NCI-H1048 (cell line): ENCODE measurements around the gene CRHR1.

Experiments
- DNase-seq: peaks from one replicate; lab custom pipeline; 2025; lab: John Stamatoyannopoulos, UW

The CRHR1 gene

DNA sequence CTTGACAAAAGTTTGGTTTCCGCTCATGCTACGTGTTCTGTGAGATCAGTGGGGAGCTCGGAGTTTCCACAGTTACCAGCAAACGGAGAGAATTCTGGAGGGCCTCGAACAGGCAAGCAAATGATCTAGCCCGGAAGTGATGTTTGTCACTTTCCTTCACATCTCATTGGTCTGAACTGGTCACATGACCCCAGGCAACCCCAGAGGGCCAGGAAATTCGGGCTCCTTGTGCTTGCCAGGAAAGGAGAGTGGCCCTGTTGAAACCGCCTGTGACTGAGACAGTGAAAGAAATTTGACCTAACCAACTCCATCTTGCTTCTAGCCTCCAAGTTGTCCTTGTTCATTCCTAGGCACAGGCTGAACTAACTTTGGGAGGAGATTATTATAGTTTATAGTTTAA lies 83.6 kb downstream of the CRHR1 start:
- DNase-seq = no peak

DNA sequence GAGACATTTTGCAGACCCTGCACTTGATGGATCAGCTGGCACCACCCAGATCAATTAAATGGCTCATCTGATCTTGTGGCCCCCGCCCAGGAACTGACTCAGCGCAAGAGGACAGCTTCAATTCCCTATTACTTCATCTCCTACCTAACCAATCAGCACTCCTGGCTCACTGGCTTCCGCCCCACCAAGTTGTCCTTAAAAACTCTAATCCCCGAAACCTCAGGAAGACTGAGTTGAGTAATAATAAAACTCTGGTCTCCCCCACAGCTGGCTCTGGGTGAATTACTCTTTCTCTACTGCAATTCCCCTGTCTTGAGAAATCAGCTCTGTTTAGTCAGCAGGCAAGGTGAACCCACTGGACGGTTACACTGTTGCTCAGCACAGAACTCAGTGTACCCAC lies 84.2 kb downstream of the CRHR1 start:
- DNase-seq = no peak

GRCh38 chr17:45869676-45870341 lies 85.7 kb downstream of the CRHR1 start:
- DNase-seq = no peak

DNA sequence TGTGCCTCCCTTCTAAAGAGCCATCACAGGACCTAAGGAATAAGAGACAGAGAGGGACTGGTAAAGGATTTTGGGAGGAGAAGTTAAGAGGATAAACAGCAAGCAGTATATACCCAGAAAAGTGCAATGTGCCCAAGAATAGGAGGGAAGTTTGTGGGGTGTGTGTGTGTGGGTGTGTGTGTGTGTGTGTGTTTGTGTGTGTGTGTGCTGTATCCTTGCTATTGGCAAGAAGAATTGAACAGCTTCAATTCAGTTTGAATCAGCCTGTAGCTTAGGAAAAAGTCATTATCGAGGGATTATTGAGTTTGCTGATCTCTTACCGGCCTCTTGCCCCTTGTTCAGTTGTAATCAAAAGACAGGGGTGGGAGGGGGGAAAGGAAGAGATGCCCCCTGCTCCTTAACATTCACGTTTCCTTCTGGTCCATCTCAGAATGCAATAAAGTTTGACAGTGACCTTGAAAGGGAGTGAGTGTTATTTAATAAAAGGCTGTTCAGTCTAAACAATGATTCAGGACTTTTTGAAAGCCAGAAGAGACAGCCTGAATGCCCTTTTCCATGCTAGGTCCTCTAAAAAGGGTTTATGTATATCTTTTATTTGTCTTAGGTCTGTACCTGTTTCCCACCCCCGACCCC lies 86.3 kb downstream of the CRHR1 start:
- no peak for DNase-seq

DNA sequence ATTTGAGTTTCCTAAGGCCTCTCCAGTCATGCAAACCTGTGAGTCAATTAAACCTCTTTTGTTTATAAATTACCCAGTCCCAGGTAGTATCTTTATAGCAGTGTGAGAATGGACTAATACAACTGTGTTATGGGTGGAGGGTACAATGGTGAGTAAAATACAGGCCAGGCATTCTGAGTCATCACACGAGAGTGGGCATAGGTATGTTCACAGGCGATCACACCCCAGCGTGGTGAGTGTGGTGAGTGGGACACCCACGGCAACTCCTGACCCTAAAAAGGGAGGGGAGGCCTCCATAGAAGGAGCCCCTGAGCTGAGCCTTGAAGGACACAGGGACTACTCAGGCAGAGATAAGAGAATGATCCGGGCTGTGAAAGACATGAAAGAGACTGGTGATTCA lies 87.6 kb downstream of the CRHR1 start:
- DNase-seq = no peak

GRCh38 chr17:45873728-45874127 lies 89.6 kb downstream of the CRHR1 start:
- no peak for DNase-seq

DNA sequence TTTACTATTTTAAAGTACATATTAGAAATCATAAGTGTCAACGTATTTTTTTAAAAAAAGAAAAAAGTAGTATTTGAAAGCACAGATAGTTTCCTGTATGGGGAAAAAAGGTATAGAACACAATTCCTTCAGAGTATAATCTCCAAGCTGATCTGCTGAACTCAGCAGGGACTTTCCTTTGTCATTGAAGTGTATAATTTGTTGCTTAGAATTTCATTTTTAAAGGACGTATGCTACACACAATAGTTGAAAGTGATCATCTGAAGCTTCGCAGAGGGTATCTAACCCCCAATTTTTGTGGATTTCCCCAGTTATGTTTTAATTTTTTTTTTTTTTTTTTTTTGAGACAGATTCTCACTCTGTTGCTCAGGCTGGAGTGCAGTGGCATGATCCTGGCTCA lies 90.0 kb downstream of the CRHR1 start:
- DNase-seq = no peak

DNA sequence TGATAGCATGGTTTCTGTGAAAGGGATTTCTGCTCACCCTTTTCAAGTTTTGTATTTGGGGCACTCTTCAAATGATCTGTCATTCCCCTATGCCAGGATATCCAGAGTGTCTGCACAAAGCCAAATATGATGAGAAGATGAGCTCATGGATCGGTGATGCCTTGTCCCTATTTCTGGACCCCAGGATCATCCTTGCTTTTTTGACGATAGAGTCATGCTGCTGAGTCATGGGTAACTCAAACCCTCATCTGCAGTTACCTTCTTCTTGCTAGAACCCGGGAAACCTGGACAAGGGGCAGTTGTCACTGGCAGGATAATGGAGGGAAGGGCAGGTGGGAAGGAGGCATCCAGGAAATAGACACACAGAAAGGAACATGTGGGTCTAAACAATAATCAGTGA lies 92.4 kb downstream of the CRHR1 start:
- no peak for DNase-seq

GRCh38 chr17:45877467-45877866 lies 93.3 kb downstream of the CRHR1 start:
- DNase-seq = no peak

DNA sequence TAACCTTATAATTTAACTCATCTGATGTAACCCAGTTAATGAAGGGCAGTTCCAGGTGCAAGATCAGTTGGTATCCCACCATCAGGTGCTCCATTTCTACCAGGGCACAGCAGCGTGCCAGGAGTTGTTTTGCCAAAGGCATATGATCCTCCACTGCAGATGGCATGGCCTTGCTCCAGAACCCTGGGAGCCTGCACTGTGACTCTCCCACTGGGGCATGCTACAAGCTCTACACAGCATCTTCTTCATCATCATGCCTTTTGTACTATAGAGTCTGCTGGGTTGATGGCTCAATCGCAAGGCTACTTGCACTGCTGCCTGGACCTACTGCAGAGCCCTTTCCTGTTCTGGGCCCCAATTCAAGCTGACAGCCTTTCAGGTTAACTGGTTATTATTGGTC lies 98.9 kb downstream of the CRHR1 start:
- no peak for DNase-seq
